Measurements from ENCODE around the gene CLCF1. TPM values are rescaled to one million over a fixed set of nuclear protein-coding genes. Genes with fewer than 3 reads are reported as not detected.
A peak's percentile ranks its signal among the peaks of the same experiment; 100 is the strongest.

Gene CLCF1
- under 1 TPM; 0.09 to 0.27 TPM for total RNA-seq

DNA sequence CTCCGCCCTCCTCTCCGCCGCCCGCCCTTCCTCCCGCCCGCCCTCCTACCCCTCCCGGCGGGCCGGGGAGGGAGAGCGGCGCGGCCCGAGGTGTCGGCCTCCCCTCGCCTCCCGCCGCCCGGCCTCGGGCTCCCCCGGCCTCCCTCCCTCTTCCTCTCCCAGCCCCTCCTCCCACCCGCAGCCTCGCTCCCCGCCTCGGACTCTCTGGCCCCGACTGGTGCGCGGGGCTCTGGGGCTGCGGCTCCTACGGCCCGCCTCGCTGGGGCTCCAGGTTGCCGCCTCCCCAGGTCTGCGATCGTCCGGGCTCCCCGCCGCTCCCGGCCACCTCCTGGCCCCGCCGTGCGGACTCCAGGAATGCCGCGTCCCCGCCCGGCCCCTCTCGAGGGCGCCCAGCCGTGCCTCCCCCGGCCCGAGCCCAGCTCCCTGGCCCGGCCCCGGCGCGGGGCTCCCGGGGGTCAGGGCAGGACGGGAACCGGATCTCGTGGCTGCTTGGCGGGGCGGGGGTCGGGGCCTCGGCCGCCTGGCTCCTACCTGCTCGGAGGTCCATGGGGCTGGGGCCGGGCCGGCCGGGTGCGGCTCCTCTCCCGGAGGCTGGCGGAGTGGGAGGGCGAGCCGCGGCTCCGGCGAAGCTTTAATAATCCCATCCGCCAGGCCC is at the start of gene CLCF1:
Gene CLCF1 (minus strand): TSS at position 606 of the 655 bp plus-strand sequence. CDS start 59 bp downstream, at position 547.
- peaks cover 34% of the 10 kb centered on the region for H3K27me3 Mint-ChIP-seq
- peaks cover 40% of the 10 kb centered on the region for H3K4me1 Mint-ChIP-seq
- H3K4me3 Mint-ChIP-seq, result peak within 1 kb of the TSS; percentile 73
- ChIA-PET POLR2A (no interaction called here), CTCF (interaction anchor here (0.7 to 20.0 kb wide), 5 partner anchors 8 to 56 kb away, joined by 3 to 445 read pairs (median 10); partner anchors contain the start of gene POLD4)
- H3K27ac Mint-ChIP-seq, result peak within 1 kb of the TSS; percentile 75
- intact Hi-C loops (cut with DNase I, micrococcal nuclease), result no loop called here
- ATAC-seq (peak; percentile 12), DNase-seq (peak; percentile 41)
- H3K36me3 Mint-ChIP-seq (ENCODE audit: low read depth), result no peaks in the 10 kb centered on the region
- H3K9me3 Mint-ChIP-seq (ENCODE audit: low read depth), result no peaks in the 10 kb centered on the region

DNA sequence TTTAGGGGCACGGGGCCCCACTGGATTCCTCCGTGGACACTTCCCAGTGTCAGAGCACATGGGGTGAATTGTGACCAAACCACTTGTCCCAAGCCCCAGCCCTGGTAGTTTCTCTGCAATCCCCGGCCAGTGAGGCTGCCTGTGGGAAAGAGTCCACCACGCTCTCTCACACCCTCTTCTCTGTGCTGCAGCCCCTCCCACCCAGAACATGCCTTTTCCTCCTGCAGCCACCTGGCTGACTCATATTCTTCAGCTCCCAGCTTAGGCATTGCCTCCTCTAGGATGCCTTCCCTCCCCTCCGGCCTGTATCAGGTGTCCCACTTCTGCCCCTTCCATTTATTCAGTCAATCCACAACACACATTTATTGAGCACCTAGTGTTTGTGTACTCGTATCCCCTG is 49.5 kb upstream of the CLCF1 start:
- CTCF ChIA-PET, result interaction anchor here (0.6 to 1.5 kb wide), 3 partner anchors 9 to 60 kb away, joined by 3 to 7 read pairs (median 3); partner anchors contain the start of gene PPP1CA
- ATAC-seq, result no peak
- H3K4me1 Mint-ChIP-seq, result peaks cover 40% of the 10 kb centered on the region

DNA sequence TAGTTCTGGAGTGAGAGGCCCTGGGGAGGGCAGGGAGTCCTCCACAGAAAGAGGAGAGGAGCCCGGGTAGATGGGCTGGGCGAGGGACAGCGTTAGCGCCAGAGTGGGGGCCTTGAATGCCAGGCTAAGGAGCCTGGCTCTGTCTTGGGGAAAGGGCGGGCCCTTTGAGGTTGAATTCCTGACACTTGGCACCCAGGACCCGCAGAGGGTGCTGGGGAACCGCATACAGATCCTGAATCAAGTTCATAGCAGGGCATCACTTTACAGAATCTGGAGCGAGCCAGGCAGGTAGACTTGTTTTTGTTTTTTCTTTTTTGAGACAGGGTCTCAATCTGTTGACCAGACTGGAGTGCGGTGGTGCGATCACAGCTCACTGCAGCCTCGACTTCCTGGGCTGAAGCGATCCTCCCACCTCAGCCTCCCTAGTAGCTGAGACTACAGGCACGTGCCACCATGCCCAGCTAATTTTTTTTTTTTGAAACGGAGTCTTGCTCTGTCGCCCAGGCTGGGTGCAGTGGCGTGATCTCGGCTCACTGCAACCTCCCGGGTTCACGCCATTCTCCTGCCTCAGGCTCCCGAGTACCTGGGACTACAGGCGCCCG is 48.1 kb upstream of the CLCF1 start:
- Mint-ChIP-seq H3K36me3 (ENCODE audit: low read depth) (no peaks in the 10 kb centered on the region), H3K27me3 (no peaks in the 10 kb centered on the region), H3K4me3 (peak overlapping the region; percentile 76), H3K4me1 (peaks cover 43% of the 10 kb centered on the region), H3K9me3 (ENCODE audit: low read depth) (no peaks in the 10 kb centered on the region), H3K27ac (peak overlapping the region; percentile 84)
- ChIA-PET POLR2A (no interaction called here), CTCF (interaction anchor here (1.2 to 4.0 kb wide), 2 partner anchors 19 to 41 kb away, joined by 3 to 34 read pairs; partner anchors contain the start of genes PPP1CA and TBC1D10C)
- no peak for DNase-seq
- intact Hi-C loops (cut with DNase I, micrococcal nuclease), result loop anchor here (1.0 to 2.0 kb wide), 9 partner anchors 15 to 384 kb away; partner anchors contain the start of genes AIP (in 1 of the 2), PTPRCAP (in 1 of the 2), RAD9A (in 1 of the 2) and TMEM134 (in 1 of the 2)
- no peak for ATAC-seq

More for the DNA sequence above, 49.5 kb upstream of the CLCF1 start:
- peak overlapping the region; percentile 6 for H3K27ac Mint-ChIP-seq
- no peak overlapping the region for H3K4me3 Mint-ChIP-seq
- no peaks in the 10 kb centered on the region for H3K27me3 Mint-ChIP-seq
- no peak for DNase-seq
- no peaks in the 10 kb centered on the region for H3K36me3 Mint-ChIP-seq (ENCODE audit: low read depth)
- no peaks in the 10 kb centered on the region for H3K9me3 Mint-ChIP-seq (ENCODE audit: low read depth)
- intact Hi-C loops (cut with DNase I, micrococcal nuclease), result no loop called here
- POLR2A ChIA-PET, result no interaction called here

- H3K36me3 Mint-ChIP-seq (ENCODE audit: low read depth), result no peaks in the 10 kb centered on the region
- peak overlapping the region; percentile 84 for H3K27ac Mint-ChIP-seq
- CTCF ChIA-PET, result interaction anchor here (0.6 to 4.0 kb wide), 6 partner anchors 12 to 40 kb away, joined by 3 to 34 read pairs (median 4); partner anchors contain the start of genes PPP1CA, PTPRCAP and TBC1D10C
- H3K4me1 Mint-ChIP-seq, result peaks cover 49% of the 10 kb centered on the region
- ATAC-seq (peak; percentile 92), DNase-seq (peak; percentile 99)
- H3K27me3 Mint-ChIP-seq, result no peaks in the 10 kb centered on the region
- POLR2A ChIA-PET, result interaction anchor here (3.0 kb wide), 1 partner anchor 16 kb away, joined by 14 read pairs; the partner anchor contains the start of gene TBC1D10C
- intact Hi-C loops (cut with DNase I, micrococcal nuclease), result loop anchor here (1.0 to 2.0 kb wide), 9 partner anchors 16 to 384 kb away; partner anchors contain the start of genes AIP (in 1 of the 2), PTPRCAP (in 1 of the 2), RAD9A (in 1 of the 2) and TMEM134 (in 1 of the 2)
- H3K9me3 Mint-ChIP-seq (ENCODE audit: low read depth), result no peaks in the 10 kb centered on the region
- H3K4me3 Mint-ChIP-seq, result peak overlapping the region; percentile 76
Measured at GRCh38 chr11:67420646-67421429, 47.4 kb upstream of the CLCF1 start.

DNA sequence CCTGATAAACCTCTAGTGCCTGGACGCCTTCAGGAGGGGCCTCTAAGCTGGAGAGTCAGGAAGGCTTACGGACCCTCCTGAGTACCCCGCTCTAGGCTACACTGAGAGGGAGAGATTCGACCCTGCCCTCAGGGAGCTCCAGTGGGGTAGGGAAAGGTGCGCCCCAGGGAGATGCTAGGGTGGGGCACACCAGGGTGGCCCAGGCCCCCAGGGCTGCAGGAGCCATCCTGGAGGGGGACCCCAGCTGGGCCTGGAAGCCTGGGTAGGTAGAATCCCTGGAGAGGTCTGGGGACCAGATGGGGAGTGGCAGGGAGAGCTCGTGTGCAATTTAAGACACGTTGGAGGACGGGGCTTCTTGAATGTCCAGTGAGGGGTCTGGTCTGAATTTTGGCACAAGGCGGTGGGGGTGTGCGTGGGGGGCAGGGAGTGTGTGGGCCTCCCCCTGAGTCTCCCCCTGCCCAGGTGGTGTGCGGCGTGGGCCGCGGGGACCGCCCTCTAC is 46.8 kb upstream of the CLCF1 start:
- Mint-ChIP-seq H3K27ac (peak overlapping the region; percentile 78), H3K4me1 (peaks cover 50% of the 10 kb centered on the region), H3K9me3 (ENCODE audit: low read depth) (no peaks in the 10 kb centered on the region), H3K36me3 (ENCODE audit: low read depth) (no peaks in the 10 kb centered on the region), H3K27me3 (no peaks in the 10 kb centered on the region), H3K4me3 (peak overlapping the region; percentile 76)
- intact Hi-C loops (cut with DNase I, micrococcal nuclease), result loop anchor here in 1 of 2 experiments (2.0 kb wide), 1 partner anchor 17 kb away; the partner anchor contains the start of gene PTPRCAP
- CTCF ChIA-PET, result interaction anchor here (0.6 to 4.0 kb wide), 6 partner anchors 11 to 40 kb away, joined by 3 to 34 read pairs (median 4); partner anchors contain the start of genes PPP1CA, PTPRCAP and TBC1D10C
- no peak for ATAC-seq
- DNase-seq, result no peak
- POLR2A ChIA-PET, result interaction anchor here (3.0 kb wide), 1 partner anchor 16 kb away, joined by 14 read pairs; the partner anchor contains the start of gene TBC1D10C

GRCh38 chr11:67419325-67420049 is 46.1 kb upstream of the CLCF1 start:
- peak overlapping the region; percentile 76 for H3K4me3 Mint-ChIP-seq
- ChIA-PET POLR2A (interaction anchor here (2.1 to 3.0 kb wide), 2 partner anchors 11 to 15 kb away, joined by 13 to 14 read pairs; partner anchors contain the start of gene TBC1D10C), CTCF (interaction anchor here (0.8 to 4.0 kb wide), 6 partner anchors 10 to 74 kb away, joined by 3 to 34 read pairs (median 4); partner anchors contain the start of genes PPP1CA and TBC1D10C)
- intact Hi-C loops (cut with DNase I, micrococcal nuclease), result loop anchor here in 1 of 2 experiments (2.0 kb wide), 1 partner anchor 17 kb away; the partner anchor contains the start of gene PTPRCAP
- peak; percentile 32 for DNase-seq
- no peak for ATAC-seq
- no peaks in the 10 kb centered on the region for H3K9me3 Mint-ChIP-seq (ENCODE audit: low read depth)
- peak overlapping the region; percentile 78 for H3K27ac Mint-ChIP-seq
- no peaks in the 10 kb centered on the region for H3K36me3 Mint-ChIP-seq (ENCODE audit: low read depth)
- peaks cover 52% of the 10 kb centered on the region for H3K4me1 Mint-ChIP-seq
- no peaks in the 10 kb centered on the region for H3K27me3 Mint-ChIP-seq

- Mint-ChIP-seq H3K27me3 (no peaks in the 10 kb centered on the region), H3K9me3 (ENCODE audit: low read depth) (no peaks in the 10 kb centered on the region), H3K27ac (no peak overlapping the region), H3K4me1 (peaks cover 51% of the 10 kb centered on the region), H3K4me3 (peak overlapping the region; percentile 76), H3K36me3 (ENCODE audit: low read depth) (no peaks in the 10 kb centered on the region)
- intact Hi-C loops (cut with DNase I, micrococcal nuclease), result no loop called here
- DNase-seq (peak; percentile 59), ATAC-seq (no peak)
- ChIA-PET CTCF (interaction anchor here (0.5 to 4.0 kb wide), 8 partner anchors 10 to 73 kb away, joined by 3 to 34 read pairs (median 4); partner anchors contain the start of genes PPP1CA, PTPRCAP, RAD9A and TBC1D10C), POLR2A (interaction anchor here (0.8 to 3.0 kb wide), 3 partner anchors 10 to 17 kb away, joined by 3 to 14 read pairs (median 13); partner anchors contain the start of genes PPP1CA and TBC1D10C)
Measured at GRCh38 chr11:67418476-67419281, 45.3 kb upstream of the CLCF1 start.

DNA sequence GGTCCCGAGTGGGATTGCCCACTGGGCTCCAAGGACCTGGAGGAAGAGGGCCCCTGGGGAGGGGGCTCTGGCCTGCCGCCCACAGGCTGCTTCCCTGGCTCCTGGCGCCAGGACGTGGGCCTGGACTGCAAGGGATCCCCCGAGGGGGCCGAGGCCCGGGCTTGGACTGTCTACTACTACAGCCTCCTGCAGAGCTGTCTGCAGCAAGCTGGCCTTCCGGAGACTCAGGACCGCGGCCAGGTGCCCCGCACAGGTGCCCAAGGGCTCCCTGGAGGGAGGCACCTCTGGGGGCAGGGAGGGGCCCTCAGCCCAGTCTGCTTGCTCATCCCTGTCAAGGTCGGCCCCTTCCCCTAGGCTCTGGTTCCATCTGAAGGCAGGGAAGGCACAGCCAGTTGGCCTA is 44.0 kb upstream of the CLCF1 start:
- no peaks in the 10 kb centered on the region for H3K36me3 Mint-ChIP-seq (ENCODE audit: low read depth)
- CTCF ChIA-PET, result interaction anchor here (0.7 to 4.0 kb wide), 7 partner anchors 9 to 68 kb away, joined by 3 to 34 read pairs (median 6); partner anchors contain the start of genes PPP1CA and TBC1D10C
- H3K4me3 Mint-ChIP-seq, result no peak overlapping the region
- intact Hi-C loops (cut with DNase I, micrococcal nuclease), result no loop called here
- POLR2A ChIA-PET, result interaction anchor here (0.7 to 2.1 kb wide), 2 partner anchors 9 to 67 kb away, joined by 3 to 13 read pairs; no protein-coding TSS in a partner anchor
- no peaks in the 10 kb centered on the region for H3K9me3 Mint-ChIP-seq (ENCODE audit: low read depth)
- no peak overlapping the region for H3K27ac Mint-ChIP-seq
- DNase-seq (peak; percentile 12), ATAC-seq (no peak)
- H3K27me3 Mint-ChIP-seq, result no peaks in the 10 kb centered on the region
- peaks cover 60% of the 10 kb centered on the region for H3K4me1 Mint-ChIP-seq

Data from activated CD4-positive, alpha-beta T cell treated with anti-CD3 and anti-CD28 coated beads for 36 hours (primary cell).